ENCODE data around the gene OSBP. TPM values are rescaled to one million over a fixed set of nuclear protein-coding genes. Genes with fewer than 3 reads are reported as not detected.

Gene OSBP
- total and polyA plus RNA-seq, 2 donors (not counting 1 experiment from before 2014, with no cell fraction given) = 12.6 to 40.2 TPM

- no peak overlapping the region for H3K4me2 ChIP-seq (replicated peaks; ENCODE audit: low read depth, low read length, poor library complexity, severe bottlenecking)
- H3K27me3 ChIP-seq (replicated peaks in 1 of 4; ENCODE audit: control extremely low read depth in 1 of 4, control insufficient read depth in 3 of 4, insufficient read depth in 4 of 4, low read length in 3 of 4) = no peaks in the 10 kb centered on the region
- Mint-ChIP-seq H3K4me1 (peaks cover 38% of the 10 kb centered on the region), H3K27ac (no peak overlapping the region), H3K27me3 (no peaks in the 10 kb centered on the region), H3K9me3 (ENCODE audit: insufficient read depth) (no peaks in the 10 kb centered on the region), H3K4me3 (no peak overlapping the region)
- intact Hi-C loops (cut with micrococcal nuclease) = no loop called here
- no peaks in the 10 kb centered on the region for H3K9me3 ChIP-seq (ENCODE audit: control extremely low read depth in 1 of 3, control insufficient read depth in 2 of 3, insufficient read depth in 1 of 3, low read length in 2 of 3)
- no peak for TF ChIP-seq CTCF (IDR thresholded peaks at IDR 0.05)
- TF ChIP-seq EZH2 (IDR thresholded peaks at IDR 0.05; ENCODE audit: borderline replicate concordance, insufficient read depth, low read depth, low read length, poor library complexity, severe bottlenecking) = no peak
- H3K4me1 ChIP-seq (ENCODE audit: control insufficient read depth in 2 of 2, insufficient read depth in 2 of 2, low read length in 2 of 2) = peaks cover 13% of the 10 kb centered on the region in 2 donors
- H3K36me3 ChIP-seq (replicated peaks in 1 of 2; ENCODE audit: control extremely low read depth in 1 of 2, control insufficient read depth in 1 of 2, extremely low read depth in 1 of 2, insufficient read depth in 2 of 2, low read length in 1 of 2) = peaks cover 9 to 60% of the 10 kb centered on the region in 2 experiments
- no peak for ATAC-seq (ENCODE audit: low read depth)
- ChIA-PET CTCF (interaction anchor here (0.6 kb wide), 1 partner anchor 154 kb away, joined by 3 read pairs; no protein-coding TSS in a partner anchor), POLR2A (interaction anchor here (0.6 kb wide), 1 partner anchor 50 kb away, joined by 3 read pairs; no protein-coding TSS in a partner anchor)
- peaks cover 95% of the 10 kb centered on the region for H3K79me2 ChIP-seq (ENCODE audit: control insufficient read depth, insufficient read depth, low read length)
- no peak overlapping the region for H3K4me3 ChIP-seq (ENCODE audit: control extremely low read depth in 1 of 5, extremely low read depth in 1 of 5, insufficient read depth in 1 of 5, low read depth in 2 of 5, low read length in 4 of 5)
- WGBS (ENCODE audit: insufficient coverage) = 60% methylated on average over 1 of the region's 7 CpGs
- peaks cover 87% of the 10 kb centered on the region for H4K20me1 ChIP-seq (ENCODE audit: control insufficient read depth, insufficient read depth, low read length, poor library complexity, severe bottlenecking)
- no peak overlapping the region for H3K9ac ChIP-seq (ENCODE audit: low read length)
- no peak for DNase-seq
- no peak overlapping the region for H2AFZ ChIP-seq (ENCODE audit: insufficient read depth, low read depth, low read length, poor library complexity, severe bottlenecking)
- no peak overlapping the region for H3K27ac ChIP-seq (ENCODE audit: low read length in 2 of 2)
These were observed 5.3 kb downstream of the OSBP start for GRCh38 chr11:59610289-59610688.

- TF ChIP-seq EZH2 (IDR thresholded peaks at IDR 0.05; ENCODE audit: borderline replicate concordance, insufficient read depth, low read depth, low read length, poor library complexity, severe bottlenecking) (no peak), CTCF (IDR thresholded peaks at IDR 0.05) (no peak)
- H3K4me1 Mint-ChIP-seq = peaks cover 18% of the 10 kb centered on the region
- H3K9me3 ChIP-seq (ENCODE audit: control extremely low read depth in 1 of 3, control insufficient read depth in 2 of 3, insufficient read depth in 1 of 3, low read length in 2 of 3) = no peaks in the 10 kb centered on the region
- H3K27me3 ChIP-seq (replicated peaks in 1 of 4; ENCODE audit: control extremely low read depth in 1 of 4, control insufficient read depth in 3 of 4, insufficient read depth in 4 of 4, low read length in 3 of 4) = no peaks in the 10 kb centered on the region
- no peak overlapping the region for H3K27ac Mint-ChIP-seq
- no peak overlapping the region for H2AFZ ChIP-seq (ENCODE audit: insufficient read depth, low read depth, low read length, poor library complexity, severe bottlenecking)
- peaks cover 10 to 82% of the 10 kb centered on the region in 2 experiments for H3K36me3 ChIP-seq (replicated peaks in 1 of 2; ENCODE audit: control extremely low read depth in 1 of 2, control insufficient read depth in 1 of 2, extremely low read depth in 1 of 2, insufficient read depth in 2 of 2, low read length in 1 of 2)
- 100% methylated on average over 1 of the region's 6 CpGs for WGBS (ENCODE audit: insufficient coverage)
- no peak overlapping the region for H3K4me2 ChIP-seq (replicated peaks; ENCODE audit: low read depth, low read length, poor library complexity, severe bottlenecking)
- H3K9me3 Mint-ChIP-seq (ENCODE audit: insufficient read depth) = no peaks in the 10 kb centered on the region
- no peak overlapping the region for H3K4me3 ChIP-seq (ENCODE audit: control extremely low read depth in 1 of 5, extremely low read depth in 1 of 5, insufficient read depth in 1 of 5, low read depth in 2 of 5, low read length in 4 of 5)
- H3K79me2 ChIP-seq (ENCODE audit: control insufficient read depth, insufficient read depth, low read length) = peaks cover 94% of the 10 kb centered on the region
- CTCF ChIA-PET = interaction anchor here (1.0 kb wide), 1 partner anchor 71 kb away, joined by 3 read pairs; no protein-coding TSS in a partner anchor
- no peak overlapping the region for H3K27ac ChIP-seq (ENCODE audit: low read length in 2 of 2)
- H3K4me1 ChIP-seq (ENCODE audit: control insufficient read depth in 2 of 2, insufficient read depth in 2 of 2, low read length in 2 of 2) = no peaks in the 10 kb centered on the region
- peaks cover 82% of the 10 kb centered on the region for H4K20me1 ChIP-seq (ENCODE audit: control insufficient read depth, insufficient read depth, low read length, poor library complexity, severe bottlenecking)
- no peak overlapping the region for H3K9ac ChIP-seq (ENCODE audit: low read length)
- H3K27me3 Mint-ChIP-seq = no peaks in the 10 kb centered on the region
- DNase-seq = no peak
- intact Hi-C loops (cut with micrococcal nuclease) = no loop called here
- POLR2A ChIA-PET = no interaction called here
- no peak for ATAC-seq (ENCODE audit: low read depth)
- no peak overlapping the region for H3K4me3 Mint-ChIP-seq
These were observed 7.7 kb downstream of the OSBP start for GRCh38 chr11:59607703-59608454.

Data from B cell (primary cell).